ENCODE measurements around the gene C15orf62.

DNA sequence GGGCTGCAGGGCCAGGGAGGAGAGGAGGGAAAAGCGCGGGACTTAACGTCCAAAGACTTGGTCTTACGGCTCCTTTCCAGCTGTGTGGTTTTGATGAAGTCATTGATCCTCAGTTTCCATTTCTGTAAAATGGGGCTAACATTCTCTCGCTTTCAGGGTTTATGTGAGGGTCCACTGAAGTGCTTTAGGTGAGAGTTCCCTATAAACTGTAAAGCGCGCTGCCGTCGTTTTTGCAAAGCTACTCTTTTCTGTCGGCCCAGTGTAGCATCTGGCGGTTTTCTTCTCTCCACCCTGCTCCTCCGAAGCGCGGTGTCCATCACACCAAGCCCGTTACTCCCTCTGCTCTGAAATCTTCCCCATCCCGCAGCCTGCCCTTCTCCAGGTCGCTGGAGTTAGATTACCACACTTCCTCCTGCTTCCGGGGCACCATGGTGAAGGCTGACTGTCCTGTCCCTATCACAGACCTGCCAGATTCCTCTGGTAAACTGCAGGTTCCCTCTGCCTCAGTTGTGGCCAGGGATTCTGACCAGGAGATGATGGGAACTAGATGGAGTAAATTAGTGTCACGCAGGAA, 38.2 kb downstream of the C15orf62 start:
- TF ChIP-seq, protein P1, sequence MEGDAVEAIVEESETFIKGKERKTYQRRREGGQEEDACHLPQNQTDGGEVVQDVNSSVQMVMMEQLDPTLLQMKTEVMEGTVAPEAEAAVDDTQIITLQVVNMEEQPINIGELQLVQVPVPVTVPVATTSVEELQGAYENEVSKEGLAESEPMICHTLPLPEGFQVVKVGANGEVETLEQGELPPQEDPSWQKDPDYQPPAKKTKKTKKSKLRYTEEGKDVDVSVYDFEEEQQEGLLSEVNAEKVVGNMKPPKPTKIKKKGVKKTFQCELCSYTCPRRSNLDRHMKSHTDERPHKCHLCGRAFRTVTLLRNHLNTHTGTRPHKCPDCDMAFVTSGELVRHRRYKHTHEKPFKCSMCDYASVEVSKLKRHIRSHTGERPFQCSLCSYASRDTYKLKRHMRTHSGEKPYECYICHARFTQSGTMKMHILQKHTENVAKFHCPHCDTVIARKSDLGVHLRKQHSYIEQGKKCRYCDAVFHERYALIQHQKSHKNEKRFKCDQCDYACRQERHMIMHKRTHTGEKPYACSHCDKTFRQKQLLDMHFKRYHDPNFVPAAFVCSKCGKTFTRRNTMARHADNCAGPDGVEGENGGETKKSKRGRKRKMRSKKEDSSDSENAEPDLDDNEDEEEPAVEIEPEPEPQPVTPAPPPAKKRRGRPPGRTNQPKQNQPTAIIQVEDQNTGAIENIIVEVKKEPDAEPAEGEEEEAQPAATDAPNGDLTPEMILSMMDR (IDR thresholded peaks at IDR 0.05): no peak
- TF ChIP-seq POLR2A (IDR thresholded peaks at IDR 0.05) (no peak), POLR2AphosphoS5 (IDR thresholded peaks at IDR 0.05) (no peak)

Data from breast epithelium (tissue), 3 donors.